HCT116 (cell line): ENCODE data around the gene PDIA2. TPM values are rescaled to one million over a fixed set of nuclear protein-coding genes. Genes with fewer than 3 reads are reported as not detected.

ENCODE experiments used
- ATAC-seq: fragments of 200-7000 bp; cut with Tn5 transposase; 2 replicates; pipeline ENCODE4 v1.9.1; 2020; ENCODE audit warnings: mild to moderate bottlenecking, moderate library complexity
- BruUV-seq: library from RNA; stranded (reverse); fragments of 400-500 nt; replicated peaks from 2 replicates; lab custom pipeline; 2021; lab: Mats Ljungman, UMichigan
- CTCF ChIA-PET: fragments of 300-600 bp; sonication (Branson Sonifier 250); formaldehyde crosslinking; loops from one replicate; lab custom pipeline; 2021; ENCODE audit warnings: antibody characterized with exemption; lab: Charles Lee
- POLR2A ChIA-PET: fragments of 300-600, 350-600 bp; sonication (Branson Sonifier 250); formaldehyde crosslinking; loops from one replicate; lab custom pipeline; 2021; ENCODE audit warnings: antibody characterized with exemption; lab: Charles Lee
- RAD21 ChIA-PET, 2 experiments: fragments of 300-600 bp; sonication (Branson Sonifier 250); formaldehyde crosslinking; loops; one replicate each; lab custom pipeline; 2023; ENCODE audit warnings: low total read pairs in 2 of 2; ENCODE audit not compliant: uncharacterized antibody in 2 of 2, unreplicated experiment in 2 of 2, low non-redundant PET in 1 of 2; lab: Charles Lee
- DNase-seq: peaks from one replicate; pipeline ENCODE4 v3.0.0-alpha.2; 2010; ENCODE audit warnings: low read depth, low spot score
- H2AFZ ChIP-seq: fragments of 200-600 bp; shearing (Covaris generic), sonication (generic); 2 replicates; pipeline ENCODE4 v1.6.1; 2017; ENCODE audit warnings: low read depth, mixed run types, mixed read lengths, antibody characterized with exemption, low read length; ENCODE audit not compliant: poor library complexity, severe bottlenecking
- H3K27ac ChIP-seq: 2 replicates; pipeline ENCODE4 v1.5.1; 2012; ENCODE audit warnings: low read depth, low read length
- H3K27me3 ChIP-seq: fragments of 200-600 bp; sonication (generic); 2 replicates; pipeline ENCODE4 v1.6.1; 2016; ENCODE audit warnings: mixed run types, low read length, mixed read lengths; ENCODE audit not compliant: insufficient read depth
- H3K36me3 ChIP-seq, 2 experiments: fragments of 200-500 bp in 1 of 2; fragments of 200-600 bp in 1 of 2; sonication (Bioruptor generic) in 1 of 2; sonication (generic) in 1 of 2; 2 replicates each; pipeline versions ENCODE4 v1.5.1 to v1.6.1; 2014 to 2016; ENCODE audit warnings: low read length in 2 of 2, inconsistent platforms in 1 of 2, mixed read lengths in 1 of 2, mixed run types in 1 of 2; ENCODE audit not compliant: insufficient read depth in 2 of 2, control insufficient read depth in 1 of 2
- H3K4me1 ChIP-seq, 2 experiments: fragments of 200-600 bp in 1 of 2; sonication (generic) in 1 of 2; 2 replicates each; pipeline versions ENCODE4 v1.5.1 to v1.6.1; 2012 to 2017; ENCODE audit warnings: low read length in 2 of 2, inconsistent platforms in 1 of 2, mild to moderate bottlenecking in 1 of 2, mixed read lengths in 1 of 2, mixed run types in 1 of 2, moderate library complexity in 1 of 2; ENCODE audit not compliant: insufficient read depth in 2 of 2, control insufficient read depth in 1 of 2
- H3K4me2 ChIP-seq: fragments of 200-600 bp; sonication (generic); 2 replicates; pipeline ENCODE4 v1.6.1; 2017; ENCODE audit warnings: mixed run types, low read length, mixed read lengths
- H3K4me3 ChIP-seq, 2 experiments: fragments of 200-600 bp in 1 of 2; sonication (generic) in 1 of 2; replicated peaks in 1 of 2; 2 replicates each; pipeline ENCODE4 v1.5.1; 2011 to 2016; ENCODE audit warnings: low read length in 2 of 2, control low read depth in 1 of 2, low read depth in 1 of 2, mild to moderate bottlenecking in 1 of 2, mixed read lengths in 1 of 2, mixed run types in 1 of 2
- H3K79me2 ChIP-seq: fragments of 200-600 bp; sonication (generic); 2 replicates; pipeline ENCODE4 v1.6.1; 2017; ENCODE audit warnings: mild to moderate bottlenecking, mixed run types, low read length, moderate library complexity, mixed read lengths; ENCODE audit not compliant: insufficient read depth
- H3K9ac ChIP-seq: fragments of 200-600 bp; sonication (generic); 2 replicates; pipeline ENCODE4 v1.6.1; 2016; ENCODE audit warnings: low read length, mixed read lengths
- H3K9me2 ChIP-seq: fragments of 200-600 bp; sonication (generic), shearing (Covaris generic); 2 replicates; pipeline ENCODE4 v1.6.1; 2017; ENCODE audit warnings: mixed run types, mild to moderate bottlenecking, moderate library complexity; ENCODE audit not compliant: insufficient read depth
- H3K9me3 ChIP-seq, 2 experiments: fragments of 200-500 bp in 1 of 2; fragments of 200-600 bp in 1 of 2; sonication (Bioruptor generic) in 1 of 2; sonication (generic) in 1 of 2; 2 replicates each; pipeline ENCODE4 v1.6.1; 2014 to 2017; ENCODE audit warnings: low read length in 2 of 2, mixed read lengths in 2 of 2, inconsistent platforms in 1 of 2, low read depth in 1 of 2, mild to moderate bottlenecking in 1 of 2, mixed run types in 1 of 2, moderate library complexity in 1 of 2; ENCODE audit not compliant: control insufficient read depth in 1 of 2, insufficient read depth in 1 of 2
- H4K20me1 ChIP-seq: fragments of 200-600 bp; sonication (generic), shearing (Covaris generic); 2 replicates; pipeline ENCODE4 v1.6.1; 2017; ENCODE audit warnings: mixed run types, mild to moderate bottlenecking, moderate library complexity; ENCODE audit not compliant: insufficient read depth
- EGR1 ChIP-seq: IDR thresholded peaks from 2 replicates; pipeline ENCODE4 v1.6.1; 2012; ENCODE audit warnings: low read depth
- REST ChIP-seq: IDR thresholded peaks from 2 replicates; pipeline ENCODE4 v1.6.1; 2012; ENCODE audit warnings: low read depth
- ZFX ChIP-seq: fragments of 450-650 bp; IDR thresholded peaks from 2 replicates; pipeline ENCODE4 v1.6.1; 2017
- intact Hi-C: fragments of 100-400 bp; cut with micrococcal nuclease; formaldehyde crosslinking; loops from 2 replicates; pipeline ENCODE4 v1.10.0; 2022
- total RNA-seq: library from RNA; stranded (reverse); gene quantifications from one replicate; pipeline ENCODE4 v1.2.1, GENCODE V29; 2021; ENCODE audit not compliant: unreplicated experiment

PDIA2 gene
- total RNA-seq, 1 experiment from 2014 or later, result 0.93 TPM

GRCh38 chr16:272633-273546 is 10.1 kb upstream of the PDIA2 start:
- ChIA-PET POLR2A (no interaction called here), RAD21 (no interaction called here), CTCF (no interaction called here)
- H3K27me3 ChIP-seq, result no peaks in the 10 kb centered on the region
- no peaks in the 10 kb centered on the region for H3K79me2 ChIP-seq
- no peaks in the 10 kb centered on the region for H3K4me1 ChIP-seq
- no peak overlapping the region for H3K27ac ChIP-seq
- no peaks in the 10 kb centered on the region for H3K9me2 ChIP-seq
- no TSS peak for BruUV-seq
- intact Hi-C loops, result no loop called here
- ATAC-seq, result peak; percentile 23; the same call in 1 of the 2 replicates
- H2AFZ ChIP-seq, result no peak overlapping the region
- H3K4me2 ChIP-seq, result no peak overlapping the region
- DNase-seq, result no peak
- H3K9ac ChIP-seq, result no peak overlapping the region
- no peaks in the 10 kb centered on the region for H3K9me3 ChIP-seq
- no peak overlapping the region for H3K4me3 ChIP-seq
- TF ChIP-seq ZFX, result no peak
- no peak for TF ChIP-seq REST
- TF ChIP-seq EGR1, result no peak
- no peaks in the 10 kb centered on the region for H4K20me1 ChIP-seq
- no peaks in the 10 kb centered on the region for H3K36me3 ChIP-seq
